ENCODE measurements around the gene SCN8A. TPM values are rescaled to one million over a fixed set of nuclear protein-coding genes. Genes with fewer than 3 reads are reported as not detected.

The SCN8A gene
- total RNA-seq, 3 donors from 2014 or later (not counting 1 experiment from before 2014, with no cell fraction given) = 0.42 to 0.66 (median 0.65) TPM

GRCh38 chr12:51814311-51815088 is 223.5 kb downstream of the SCN8A start:
- no peaks in the 10 kb centered on the region for H3K36me3 ChIP-seq (ENCODE audit: control insufficient read depth, insufficient read depth, low read length)
- H3K27me3 ChIP-seq (ENCODE audit: control insufficient read depth, insufficient read depth, low read length) = no peaks in the 10 kb centered on the region
- peaks cover 20% of the 10 kb centered on the region for H3K4me1 ChIP-seq (ENCODE audit: control insufficient read depth, insufficient read depth, low read length)
- H3K4me3 ChIP-seq (ENCODE audit: low read length) = peak overlapping the region; percentile 32
- DNase-seq (peak; percentile 71 to 86), ATAC-seq (peak; percentile 89 to 97 (median 96))
- peak; percentile 60 for TF ChIP-seq CTCF (IDR thresholded peaks at IDR 0.05)
- H3K9me3 Mint-ChIP-seq = no peaks in the 10 kb centered on the region
- intact Hi-C loops (cut with micrococcal nuclease) = loop anchor here (5.0 kb wide), 1 partner anchor 387 kb away; no protein-coding TSS in a partner anchor
- peaks cover 10 to 13% of the 10 kb centered on the region in 2 donors for H3K4me1 Mint-ChIP-seq
- H3K4me3 Mint-ChIP-seq = peak overlapping the region; percentile 90
- WGBS (ENCODE audit: insufficient coverage) = 4% methylated on average over 100 of the region's 100 CpGs
- peak overlapping the region in 1 of 2 donors; percentile 57 for H3K27ac Mint-ChIP-seq
- peak overlapping the region; percentile 37 for H3K27ac ChIP-seq (ENCODE audit: low read length)
- H3K27me3 Mint-ChIP-seq (ENCODE audit: low read depth in 2 of 2) = no peaks in the 10 kb centered on the region
- H3K9me3 ChIP-seq (ENCODE audit: control insufficient read depth, insufficient read depth, low read length) = no peaks in the 10 kb centered on the region
- no peaks in the 10 kb centered on the region for H3K36me3 Mint-ChIP-seq

- peak overlapping the region; percentile 57 to 65 for H3K27ac Mint-ChIP-seq
- peaks cover 29% of the 10 kb centered on the region for H3K4me1 ChIP-seq (ENCODE audit: control insufficient read depth, insufficient read depth, low read length)
- H3K27me3 Mint-ChIP-seq (ENCODE audit: low read depth in 2 of 2) = no peaks in the 10 kb centered on the region
- H3K4me3 ChIP-seq (ENCODE audit: low read length) = no peak overlapping the region
- ATAC-seq = no peak
- no peaks in the 10 kb centered on the region for H3K36me3 ChIP-seq (ENCODE audit: control insufficient read depth, insufficient read depth, low read length)
- H3K27ac ChIP-seq (ENCODE audit: low read length) = no peak overlapping the region
- DNase-seq = no peak
- H3K36me3 Mint-ChIP-seq = no peaks in the 10 kb centered on the region
- H3K9me3 ChIP-seq (ENCODE audit: control insufficient read depth, insufficient read depth, low read length) = no peaks in the 10 kb centered on the region
- no peak for TF ChIP-seq CTCF (IDR thresholded peaks at IDR 0.05)
- peaks cover 13 to 17% of the 10 kb centered on the region in 2 donors for H3K4me1 Mint-ChIP-seq
- H3K27me3 ChIP-seq (ENCODE audit: control insufficient read depth, insufficient read depth, low read length) = no peaks in the 10 kb centered on the region
- intact Hi-C loops (cut with micrococcal nuclease) = no loop called here
- H3K9me3 Mint-ChIP-seq = no peaks in the 10 kb centered on the region
- peak overlapping the region; percentile 90 for H3K4me3 Mint-ChIP-seq
- 95% methylated on average over 6 of the region's 6 CpGs for WGBS (ENCODE audit: insufficient coverage)
Measured at GRCh38 chr12:51815571-51815970, 224.5 kb downstream of the SCN8A start.

GRCh38 chr12:51817027-51817953 is 226.3 kb downstream of the SCN8A start:
- H3K9me3 ChIP-seq (ENCODE audit: control insufficient read depth, insufficient read depth, low read length) = no peaks in the 10 kb centered on the region
- Mint-ChIP-seq H3K27ac (no peak overlapping the region), H3K36me3 (no peaks in the 10 kb centered on the region), H3K9me3 (no peaks in the 10 kb centered on the region), H3K4me3 (no peak overlapping the region), H3K4me1 (peaks cover 13 to 17% of the 10 kb centered on the region in 2 donors), H3K27me3 (ENCODE audit: low read depth in 2 of 2) (no peaks in the 10 kb centered on the region)
- TF ChIP-seq CTCF (IDR thresholded peaks at IDR 0.05) = no peak
- no peak overlapping the region for H3K27ac ChIP-seq (ENCODE audit: low read length)
- WGBS (ENCODE audit: insufficient coverage) = 95% methylated on average over 8 of the region's 10 CpGs
- DNase-seq = no peak
- intact Hi-C loops (cut with micrococcal nuclease) = no loop called here
- H3K36me3 ChIP-seq (ENCODE audit: control insufficient read depth, insufficient read depth, low read length) = no peaks in the 10 kb centered on the region
- no peaks in the 10 kb centered on the region for H3K27me3 ChIP-seq (ENCODE audit: control insufficient read depth, insufficient read depth, low read length)
- no peak for ATAC-seq
- H3K4me1 ChIP-seq (ENCODE audit: control insufficient read depth, insufficient read depth, low read length) = peaks cover 34% of the 10 kb centered on the region
- H3K4me3 ChIP-seq (ENCODE audit: low read length) = no peak overlapping the region
